ENCODE data around the gene MRPL43.

The MRPL43 gene

DNA sequence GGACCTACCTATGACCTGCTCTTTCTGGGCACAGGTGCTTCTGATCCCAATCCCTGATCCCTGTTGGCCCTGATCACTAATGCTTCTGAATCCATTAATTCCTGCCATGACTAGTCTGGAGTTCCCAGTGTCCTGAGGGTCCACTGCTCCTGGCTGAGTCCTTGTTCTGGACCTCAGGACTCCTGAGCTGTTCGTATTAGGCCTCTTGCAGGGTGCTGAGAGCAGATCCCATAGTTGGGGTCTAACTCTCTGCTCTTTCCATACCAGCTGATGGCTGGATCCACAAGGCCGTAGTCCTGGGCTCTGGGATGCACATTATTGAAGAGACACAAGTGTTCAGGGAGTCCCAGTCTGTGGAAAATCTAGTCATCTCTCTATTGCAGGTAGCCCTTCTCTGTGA is 7.0 kb downstream of the MRPL43 start:
- H3K9me3 ChIP-seq (ENCODE audit: control insufficient read depth, low read length), result no peaks in the 10 kb centered on the region
- H3K4me1 ChIP-seq (ENCODE audit: control insufficient read depth, insufficient read depth, low read depth, low read length), result peaks cover 8% of the 10 kb centered on the region
- peaks cover 46 to 64% of the 10 kb centered on the region in 2 experiments for H3K36me3 ChIP-seq (ENCODE audit: control insufficient read depth in 1 of 2, insufficient read depth in 2 of 2, low read depth in 1 of 2, low read length in 2 of 2)
- no peak overlapping the region for H3K27ac ChIP-seq (ENCODE audit: low read length, poor library complexity, severe bottlenecking)
- no peak overlapping the region for H2BK12ac ChIP-seq (ENCODE audit: low read length in 2 of 2)
- H2BK5ac ChIP-seq (ENCODE audit: low read depth, low read length, poor library complexity, severe bottlenecking), result no peak overlapping the region
- no peak overlapping the region for H4K91ac ChIP-seq (ENCODE audit: low read length)
- H4K8ac ChIP-seq (ENCODE audit: low read length), result no peak overlapping the region
- H3K4me3 ChIP-seq (ENCODE audit: insufficient read depth in 1 of 2, low read depth in 1 of 2, low read length in 2 of 2), result no peak overlapping the region
- no peak overlapping the region for H3K9ac ChIP-seq (ENCODE audit: low read length)
- no peak overlapping the region for H2BK15ac ChIP-seq (ENCODE audit: low read depth, poor library complexity, severe bottlenecking)
- no peak overlapping the region for H3K4me2 ChIP-seq (ENCODE audit: low read length, poor library complexity, severe bottlenecking)
- H2AK5ac ChIP-seq (ENCODE audit: low read length, severe bottlenecking), result no peak overlapping the region
- H2BK120ac ChIP-seq (ENCODE audit: low read depth, low read length), result no peak overlapping the region
- no peak overlapping the region for H3K14ac ChIP-seq (ENCODE audit: low read length in 2 of 2)
- H2AFZ ChIP-seq (ENCODE audit: low read depth, low read length), result no peak overlapping the region
- H3K27me3 ChIP-seq (ENCODE audit: control insufficient read depth in 1 of 2, insufficient read depth in 1 of 2, low read length in 2 of 2), result no peaks in the 10 kb centered on the region
- DNase-seq, result no peak
- H3K18ac ChIP-seq (ENCODE audit: low read depth in 1 of 2, low read length in 2 of 2), result no peak overlapping the region
- no peak overlapping the region for H3K4ac ChIP-seq (ENCODE audit: low read depth in 1 of 2, low read length in 2 of 2)
- peaks cover 12% of the 10 kb centered on the region for H3K79me1 ChIP-seq (replicated peaks; ENCODE audit: low read length, poor library complexity, severe bottlenecking)
- 83% methylated on average over 2 of the region's 2 CpGs for WGBS
- no peak overlapping the region for H3K23ac ChIP-seq (ENCODE audit: low read length in 2 of 2)

DNA sequence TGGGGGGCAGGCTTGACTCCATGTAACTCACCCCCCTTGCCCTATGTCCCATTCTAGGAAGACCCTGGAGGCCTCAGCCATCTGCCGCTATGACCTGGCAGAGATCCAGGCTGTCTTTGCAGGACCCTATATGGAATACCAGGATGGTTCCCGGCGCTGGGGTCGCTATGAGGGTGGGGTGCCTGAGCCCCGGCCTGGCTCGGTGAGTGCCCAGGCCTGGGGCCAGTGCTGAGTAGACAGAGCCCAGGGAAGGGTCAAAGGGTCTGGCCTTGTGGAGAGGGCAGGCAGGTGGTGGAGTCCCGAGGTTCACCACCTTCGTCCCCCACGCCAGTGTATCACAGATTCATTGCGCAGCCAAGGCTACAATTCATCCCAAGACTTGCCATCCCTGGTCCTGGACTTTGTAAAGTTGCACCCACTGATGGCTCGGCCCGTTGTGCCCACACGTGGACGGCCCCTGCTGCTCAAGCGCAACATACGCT is 7.5 kb downstream of the MRPL43 start:
- no peak overlapping the region for H3K4me3 ChIP-seq (ENCODE audit: insufficient read depth in 1 of 2, low read depth in 1 of 2, low read length in 2 of 2)
- H3K18ac ChIP-seq (ENCODE audit: low read depth in 1 of 2, low read length in 2 of 2), result no peak overlapping the region
- H2AK5ac ChIP-seq (ENCODE audit: low read length, severe bottlenecking), result no peak overlapping the region
- WGBS, result 98% methylated on average over 16 of the region's 16 CpGs
- H3K27ac ChIP-seq (ENCODE audit: low read length, poor library complexity, severe bottlenecking), result no peak overlapping the region
- peaks cover 46 to 60% of the 10 kb centered on the region in 2 experiments for H3K36me3 ChIP-seq (ENCODE audit: control insufficient read depth in 1 of 2, insufficient read depth in 2 of 2, low read depth in 1 of 2, low read length in 2 of 2)
- H2BK120ac ChIP-seq (ENCODE audit: low read depth, low read length), result no peak overlapping the region
- no peak overlapping the region for H2BK12ac ChIP-seq (ENCODE audit: low read length in 2 of 2)
- H3K4ac ChIP-seq (ENCODE audit: low read depth in 1 of 2, low read length in 2 of 2), result no peak overlapping the region
- DNase-seq, result no peak
- H2BK15ac ChIP-seq (ENCODE audit: low read depth, poor library complexity, severe bottlenecking), result no peak overlapping the region
- no peak overlapping the region for H3K4me2 ChIP-seq (ENCODE audit: low read length, poor library complexity, severe bottlenecking)
- no peaks in the 10 kb centered on the region for H3K9me3 ChIP-seq (ENCODE audit: control insufficient read depth, low read length)
- H3K4me1 ChIP-seq (ENCODE audit: control insufficient read depth, insufficient read depth, low read depth, low read length), result peaks cover 3% of the 10 kb centered on the region
- no peak overlapping the region for H3K23ac ChIP-seq (ENCODE audit: low read length in 2 of 2)
- H3K27me3 ChIP-seq (ENCODE audit: control insufficient read depth in 1 of 2, insufficient read depth in 1 of 2, low read length in 2 of 2), result no peaks in the 10 kb centered on the region
- no peak overlapping the region for H3K9ac ChIP-seq (ENCODE audit: low read length)
- H2BK5ac ChIP-seq (ENCODE audit: low read depth, low read length, poor library complexity, severe bottlenecking), result no peak overlapping the region
- no peak overlapping the region for H4K8ac ChIP-seq (ENCODE audit: low read length)
- no peak overlapping the region for H2AFZ ChIP-seq (ENCODE audit: low read depth, low read length)
- no peak overlapping the region for H3K14ac ChIP-seq (ENCODE audit: low read length in 2 of 2)
- H4K91ac ChIP-seq (ENCODE audit: low read length), result no peak overlapping the region
- peaks cover 8% of the 10 kb centered on the region for H3K79me1 ChIP-seq (replicated peaks; ENCODE audit: low read length, poor library complexity, severe bottlenecking)

DNA sequence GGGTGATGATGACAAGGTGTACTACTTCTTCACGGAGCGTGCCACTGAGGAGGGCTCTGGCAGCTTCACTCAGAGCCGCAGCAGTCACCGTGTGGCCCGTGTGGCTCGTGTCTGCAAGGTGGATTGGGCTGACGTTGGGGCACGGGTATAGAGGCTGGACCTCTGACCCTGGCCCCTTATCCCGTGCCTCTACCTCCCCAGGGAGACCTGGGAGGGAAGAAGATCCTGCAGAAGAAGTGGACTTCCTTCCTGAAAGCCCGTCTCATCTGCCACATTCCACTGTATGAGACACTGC is 8.4 kb downstream of the MRPL43 start:
- Histone ChIP-seq H3K14ac (ENCODE audit: low read length in 2 of 2) (no peak overlapping the region), H4K8ac (ENCODE audit: low read length) (no peak overlapping the region), H3K36me3 (ENCODE audit: control insufficient read depth in 1 of 2, insufficient read depth in 2 of 2, low read depth in 1 of 2, low read length in 2 of 2) (peaks cover 46 to 51% of the 10 kb centered on the region in 2 experiments), H2BK12ac (ENCODE audit: low read length in 2 of 2) (no peak overlapping the region), H2BK5ac (ENCODE audit: low read depth, low read length, poor library complexity, severe bottlenecking) (no peak overlapping the region), H3K9me3 (ENCODE audit: control insufficient read depth, low read length) (no peaks in the 10 kb centered on the region), H3K18ac (ENCODE audit: low read depth in 1 of 2, low read length in 2 of 2) (no peak overlapping the region), H2BK15ac (ENCODE audit: low read depth, poor library complexity, severe bottlenecking) (no peak overlapping the region), H4K91ac (ENCODE audit: low read length) (no peak overlapping the region), H3K79me1 (replicated peaks; ENCODE audit: low read length, poor library complexity, severe bottlenecking) (peaks cover 6% of the 10 kb centered on the region), H3K23ac (ENCODE audit: low read length in 2 of 2) (no peak overlapping the region), H2AK5ac (ENCODE audit: low read length, severe bottlenecking) (no peak overlapping the region), H3K4me3 (ENCODE audit: insufficient read depth in 1 of 2, low read depth in 1 of 2, low read length in 2 of 2) (no peak overlapping the region), H2AFZ (ENCODE audit: low read depth, low read length) (no peak overlapping the region), H3K27me3 (ENCODE audit: control insufficient read depth in 1 of 2, insufficient read depth in 1 of 2, low read length in 2 of 2) (no peaks in the 10 kb centered on the region), H3K4ac (ENCODE audit: low read depth in 1 of 2, low read length in 2 of 2) (no peak overlapping the region), H3K27ac (ENCODE audit: low read length, poor library complexity, severe bottlenecking) (no peak overlapping the region), H2BK120ac (ENCODE audit: low read depth, low read length) (no peak overlapping the region), H3K9ac (ENCODE audit: low read length) (no peak overlapping the region), H3K4me1 (ENCODE audit: control insufficient read depth, insufficient read depth, low read depth, low read length) (peaks cover 3% of the 10 kb centered on the region), H3K4me2 (ENCODE audit: low read length, poor library complexity, severe bottlenecking) (no peak overlapping the region)
- no peak for DNase-seq
- 87% methylated on average over 10 of the region's 10 CpGs for WGBS

DNA sequence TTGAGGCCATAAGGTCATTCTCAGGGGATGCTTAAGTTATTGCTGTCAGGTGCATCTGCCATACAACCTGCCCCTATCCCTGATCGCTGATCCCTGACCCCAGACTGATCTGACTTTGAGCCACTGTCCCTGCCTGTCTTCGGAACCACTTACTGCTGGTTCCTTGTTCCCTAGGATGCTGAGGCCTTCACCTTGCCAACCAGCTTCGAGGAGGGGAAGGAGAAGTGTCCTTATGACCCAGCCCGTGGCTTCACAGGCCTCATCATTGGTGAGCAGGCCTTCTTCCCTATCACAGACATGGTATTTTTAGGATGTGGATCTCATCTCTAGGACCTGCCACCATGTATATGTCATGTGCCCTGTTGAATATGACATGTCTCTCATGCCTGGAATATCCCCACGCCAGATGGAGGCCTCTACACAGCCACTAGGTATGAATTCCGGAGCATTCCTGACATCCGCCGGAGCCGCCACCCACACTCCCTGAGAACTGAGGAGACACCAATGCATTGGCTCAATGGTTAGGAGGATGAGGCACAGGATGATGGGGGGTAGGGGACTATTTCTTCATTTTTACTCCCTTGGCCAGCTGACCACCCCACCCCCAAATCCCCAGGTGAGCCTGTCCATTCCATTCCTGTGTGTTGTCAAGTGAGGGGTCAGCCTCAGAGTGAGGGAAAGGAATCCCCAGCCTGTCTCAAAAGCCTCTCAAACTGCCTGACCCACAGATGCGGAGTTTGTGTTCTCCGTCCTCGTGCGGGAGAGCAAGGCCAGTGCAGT is 9.0 kb downstream of the MRPL43 start:
- no peak overlapping the region for H3K27ac ChIP-seq (ENCODE audit: low read length, poor library complexity, severe bottlenecking)
- H2AK5ac ChIP-seq (ENCODE audit: low read length, severe bottlenecking), result no peak overlapping the region
- H2BK120ac ChIP-seq (ENCODE audit: low read depth, low read length), result no peak overlapping the region
- no peak overlapping the region for H2BK5ac ChIP-seq (ENCODE audit: low read depth, low read length, poor library complexity, severe bottlenecking)
- H2AFZ ChIP-seq (ENCODE audit: low read depth, low read length), result no peak overlapping the region
- H2BK15ac ChIP-seq (ENCODE audit: low read depth, poor library complexity, severe bottlenecking), result no peak overlapping the region
- no peak overlapping the region for H3K14ac ChIP-seq (ENCODE audit: low read length in 2 of 2)
- H3K4me2 ChIP-seq (ENCODE audit: low read length, poor library complexity, severe bottlenecking), result no peak overlapping the region
- H3K9ac ChIP-seq (ENCODE audit: low read length), result no peak overlapping the region
- peaks cover 4% of the 10 kb centered on the region for H3K79me1 ChIP-seq (replicated peaks; ENCODE audit: low read length, poor library complexity, severe bottlenecking)
- H3K27me3 ChIP-seq (ENCODE audit: control insufficient read depth in 1 of 2, insufficient read depth in 1 of 2, low read length in 2 of 2), result no peaks in the 10 kb centered on the region
- H3K9me3 ChIP-seq (ENCODE audit: control insufficient read depth, low read length), result no peaks in the 10 kb centered on the region
- no peak overlapping the region for H4K8ac ChIP-seq (ENCODE audit: low read length)
- no peak overlapping the region for H3K4ac ChIP-seq (ENCODE audit: low read depth in 1 of 2, low read length in 2 of 2)
- H3K18ac ChIP-seq (ENCODE audit: low read depth in 1 of 2, low read length in 2 of 2), result no peak overlapping the region
- H3K23ac ChIP-seq (ENCODE audit: low read length in 2 of 2), result no peak overlapping the region
- 92% methylated on average over 13 of the region's 13 CpGs for WGBS
- no peak overlapping the region for H3K4me3 ChIP-seq (ENCODE audit: insufficient read depth in 1 of 2, low read depth in 1 of 2, low read length in 2 of 2)
- peaks cover 44 to 46% of the 10 kb centered on the region in 2 experiments for H3K36me3 ChIP-seq (ENCODE audit: control insufficient read depth in 1 of 2, insufficient read depth in 2 of 2, low read depth in 1 of 2, low read length in 2 of 2)
- no peak for DNase-seq
- H3K4me1 ChIP-seq (ENCODE audit: control insufficient read depth, insufficient read depth, low read depth, low read length), result peaks cover 3% of the 10 kb centered on the region
- H2BK12ac ChIP-seq (ENCODE audit: low read length in 2 of 2), result no peak overlapping the region
- no peak overlapping the region for H4K91ac ChIP-seq (ENCODE audit: low read length)
